GM13976 (cell line): Measurements from ENCODE around the gene THAP7.

ENCODE experiments used
- DNase-seq: peaks from one replicate; pipeline ENCODE4 v3.0.0; 2012; ENCODE audit warnings: low spot score
- in situ Hi-C: fragments of 300-500 bp; cut with MboI; formaldehyde crosslinking; loops from one replicate; pipeline ENCODE4 v1.12.0; 2022; ENCODE audit warnings: low sequenced_read_pairs, mixed read lengths, inconsistent platforms; ENCODE audit not compliant: unreplicated experiment
- TF ChIP-seq, protein P1 (sequence below): IDR thresholded peaks from 2 replicates; pipeline ENCODE4 v1.5.1; 2012; ENCODE audit warnings: borderline replicate concordance, mild to moderate bottlenecking; ENCODE audit not compliant: insufficient read depth; ENCODE audit errors: extremely low read depth, missing control alignments, control extremely low read depth

The THAP7 gene

DNA sequence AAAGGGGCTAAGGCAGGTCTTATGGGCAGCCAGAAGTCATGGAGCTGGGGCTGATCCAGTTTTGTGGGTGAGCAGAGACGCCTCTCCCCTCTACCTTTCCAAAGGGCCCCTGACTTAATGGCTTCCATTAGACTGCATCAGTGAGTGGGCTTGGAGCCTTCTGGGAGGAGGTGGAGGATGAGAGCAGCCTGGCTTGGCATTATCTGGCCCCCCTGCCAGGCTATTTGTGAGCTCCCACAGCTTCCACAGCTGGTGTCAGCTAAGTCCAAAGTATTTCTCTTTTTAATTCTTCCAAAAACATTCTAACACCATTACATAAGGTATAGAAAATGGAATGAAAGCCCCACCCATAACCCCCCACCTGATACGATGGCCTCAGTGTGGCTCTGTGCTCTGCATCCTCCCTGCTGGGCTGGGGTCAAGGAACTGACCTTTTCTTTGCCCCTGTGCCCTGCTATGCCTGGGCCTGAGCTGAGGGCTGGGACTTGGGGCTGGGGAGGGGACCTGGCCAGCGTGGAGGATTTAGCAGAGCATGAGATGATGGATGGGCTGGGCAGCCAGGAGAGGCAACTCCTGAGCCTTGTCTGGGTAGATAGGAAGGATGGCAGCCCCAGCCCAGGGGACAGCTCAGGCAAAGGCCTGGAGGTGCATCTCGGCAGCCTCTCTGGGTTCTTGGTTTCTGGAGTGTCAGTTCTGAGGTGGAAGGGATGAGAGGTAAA is 30.8 kb downstream of the THAP7 start:
- TF ChIP-seq, protein P1, sequence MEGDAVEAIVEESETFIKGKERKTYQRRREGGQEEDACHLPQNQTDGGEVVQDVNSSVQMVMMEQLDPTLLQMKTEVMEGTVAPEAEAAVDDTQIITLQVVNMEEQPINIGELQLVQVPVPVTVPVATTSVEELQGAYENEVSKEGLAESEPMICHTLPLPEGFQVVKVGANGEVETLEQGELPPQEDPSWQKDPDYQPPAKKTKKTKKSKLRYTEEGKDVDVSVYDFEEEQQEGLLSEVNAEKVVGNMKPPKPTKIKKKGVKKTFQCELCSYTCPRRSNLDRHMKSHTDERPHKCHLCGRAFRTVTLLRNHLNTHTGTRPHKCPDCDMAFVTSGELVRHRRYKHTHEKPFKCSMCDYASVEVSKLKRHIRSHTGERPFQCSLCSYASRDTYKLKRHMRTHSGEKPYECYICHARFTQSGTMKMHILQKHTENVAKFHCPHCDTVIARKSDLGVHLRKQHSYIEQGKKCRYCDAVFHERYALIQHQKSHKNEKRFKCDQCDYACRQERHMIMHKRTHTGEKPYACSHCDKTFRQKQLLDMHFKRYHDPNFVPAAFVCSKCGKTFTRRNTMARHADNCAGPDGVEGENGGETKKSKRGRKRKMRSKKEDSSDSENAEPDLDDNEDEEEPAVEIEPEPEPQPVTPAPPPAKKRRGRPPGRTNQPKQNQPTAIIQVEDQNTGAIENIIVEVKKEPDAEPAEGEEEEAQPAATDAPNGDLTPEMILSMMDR: no peak
- in situ Hi-C loops: no loop called here
- no peak for DNase-seq

DNA sequence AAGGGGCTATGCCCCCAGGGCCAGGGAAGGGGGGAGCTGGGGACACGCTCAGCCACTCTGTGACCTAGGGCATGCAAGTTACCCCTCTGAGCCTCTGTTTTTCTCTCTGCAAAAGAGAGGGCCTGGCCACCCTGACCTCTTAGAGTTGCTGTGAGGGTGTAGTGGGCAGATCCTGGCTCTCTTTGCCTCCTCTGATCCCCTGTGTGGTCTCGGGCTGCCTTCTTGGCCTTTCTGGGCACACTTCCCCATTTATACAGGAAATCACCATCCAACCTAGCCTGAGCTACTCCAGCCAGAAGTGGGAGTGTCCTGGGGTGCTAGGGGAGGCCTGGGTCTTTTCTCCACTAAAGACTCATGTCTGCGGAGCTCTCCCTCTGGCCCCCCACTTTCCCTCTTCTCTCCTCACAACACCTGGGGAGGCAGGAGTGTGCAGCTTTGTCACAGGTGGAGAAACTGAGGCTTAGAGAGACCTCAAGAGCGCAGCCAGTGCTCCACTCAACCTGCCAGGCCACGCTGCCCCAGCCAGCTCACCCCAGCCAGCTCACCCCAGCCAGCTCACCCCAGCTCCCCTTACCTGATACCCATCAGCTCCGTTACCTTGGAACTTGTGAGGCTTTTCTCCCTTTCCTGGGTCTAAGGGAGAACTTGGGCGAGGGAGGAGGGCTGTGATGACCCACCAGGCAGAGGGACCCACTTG is 33.5 kb downstream of the THAP7 start:
- DNase-seq: no peak
- in situ Hi-C loops: no loop called here
- TF ChIP-seq, protein P1: no peak

DNA sequence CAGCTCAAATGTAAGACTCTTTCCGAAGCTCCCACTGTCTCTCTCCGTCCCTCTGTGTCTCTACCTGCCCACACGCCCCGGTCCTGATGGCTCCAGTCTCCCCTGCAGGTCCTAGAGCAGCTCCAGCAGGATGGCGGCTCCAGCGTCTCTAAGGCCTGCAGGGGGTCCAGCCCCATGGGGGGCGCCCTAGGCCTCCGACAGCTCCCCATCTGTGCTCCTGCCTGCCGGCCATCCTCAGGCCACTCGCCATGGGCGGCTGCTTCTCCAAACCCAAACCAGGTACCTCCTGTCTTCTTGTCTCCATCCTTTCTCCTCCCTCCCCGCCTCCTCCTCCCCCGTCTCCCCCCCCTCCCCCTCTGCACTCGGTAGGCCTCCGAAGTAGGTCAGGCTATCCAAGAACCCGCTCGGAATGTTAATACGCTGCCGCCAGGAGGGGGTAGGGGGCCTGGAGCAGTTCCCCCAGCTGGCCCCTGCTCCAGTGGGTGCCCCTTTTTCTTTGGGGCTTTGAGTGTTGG is 34.2 kb downstream of the THAP7 start:
- DNase-seq: no peak
- in situ Hi-C loops: no loop called here
- TF ChIP-seq, protein P1: no peak

DNA sequence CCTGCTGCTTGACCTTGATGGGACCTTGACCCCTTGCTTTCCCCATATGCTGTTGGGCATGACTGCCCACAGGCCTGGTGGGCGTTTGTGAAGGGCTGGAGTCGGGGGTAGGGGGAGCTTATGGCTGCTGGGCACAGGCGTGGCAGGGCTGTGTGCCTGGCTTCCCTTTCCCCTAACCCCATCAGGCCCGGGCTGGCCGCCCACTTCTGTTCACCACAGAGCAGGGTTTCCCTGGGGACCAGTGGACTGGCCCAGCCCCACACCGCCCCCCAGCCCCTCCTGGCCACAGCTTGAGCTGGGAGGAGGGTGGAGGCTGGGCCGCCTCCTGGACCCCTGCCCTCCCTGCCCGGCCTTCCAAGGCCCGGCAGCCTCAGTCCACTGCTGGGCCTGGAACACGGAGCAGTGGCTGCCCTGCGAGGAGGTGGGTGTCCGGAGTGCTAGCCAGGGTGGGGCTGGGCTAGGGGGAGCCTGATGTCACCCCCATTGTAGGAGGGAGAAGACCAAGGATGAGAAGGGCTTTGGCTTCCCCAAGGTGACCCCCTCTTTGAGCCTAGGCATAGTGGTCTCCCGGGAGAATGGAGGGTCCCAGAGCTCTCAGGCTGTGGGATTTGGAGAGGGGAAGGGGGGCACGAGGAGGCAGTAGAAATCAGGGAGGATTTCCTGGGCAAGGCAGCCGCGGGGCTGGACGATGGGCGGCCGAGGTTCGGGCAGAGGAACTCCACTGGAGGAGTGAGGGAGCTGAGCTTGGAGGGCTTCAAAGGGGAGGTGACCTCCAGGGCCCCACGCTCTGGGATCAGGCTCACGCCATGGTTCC is 34.8 kb downstream of the THAP7 start, which contains the start of gene AIFM3:
Gene AIFM3 (plus strand): TSS at position 373 of the 814 bp plus-strand sequence. CDS start 690 bp downstream, outside the sequence.
- DNase-seq: no peak
- TF ChIP-seq, protein P1: no peak
- in situ Hi-C loops: no loop called here

DNA sequence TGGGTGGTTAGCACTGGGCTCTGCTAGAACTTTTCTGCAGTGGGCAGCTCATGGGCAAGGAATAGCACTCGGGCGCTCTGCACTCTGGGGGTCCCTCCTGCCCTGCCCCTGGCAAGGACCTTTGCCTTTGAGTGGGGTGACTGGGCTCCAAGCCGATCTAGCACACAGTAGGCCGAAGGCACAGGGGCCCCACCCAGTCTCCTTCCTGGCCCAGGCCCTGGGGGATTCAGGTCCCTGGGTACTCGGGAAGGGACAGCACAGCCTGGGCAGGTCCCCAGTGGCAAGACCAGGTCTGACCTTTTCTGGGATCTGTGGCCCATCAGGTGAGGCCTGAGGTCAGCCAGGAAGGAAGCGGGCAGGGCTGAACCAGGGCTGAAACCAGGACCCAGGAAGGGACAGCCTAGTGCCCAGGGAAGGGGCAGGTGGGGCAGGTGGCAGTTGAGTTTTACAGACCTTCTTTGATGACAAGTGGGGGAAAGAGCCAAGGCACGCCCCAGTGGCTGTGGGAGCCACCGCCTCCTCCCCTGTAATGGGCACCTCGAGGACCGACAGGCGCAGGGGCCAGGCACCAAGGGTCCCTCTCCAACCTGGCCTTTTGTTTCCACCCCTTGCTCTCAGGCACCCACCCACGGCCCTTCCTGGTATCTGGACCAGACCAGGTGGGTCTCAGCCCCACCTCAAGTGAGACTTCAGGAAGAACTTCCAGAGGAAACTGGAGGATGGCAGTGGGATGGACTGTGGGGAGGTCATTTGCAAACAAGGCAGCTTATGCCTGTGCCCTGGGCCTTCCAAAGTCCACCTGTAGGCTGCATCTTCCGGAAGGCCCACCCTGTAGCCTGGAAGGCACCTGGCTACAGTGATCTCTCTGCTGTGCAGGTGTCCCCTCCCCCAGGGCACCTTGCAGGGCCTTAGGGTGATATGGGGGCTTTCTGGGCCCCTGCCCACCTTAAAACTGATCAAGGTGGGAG is 35.7 kb downstream of the THAP7 start:
- DNase-seq: no peak
- in situ Hi-C loops: no loop called here
- TF ChIP-seq, protein P1: no peak
